Stimulated activated CD4-positive, alpha-beta T cell treated with anti-CD3 and anti-CD28 coated beads, Interleukin-15, amount 100 ng/mL, for 24 hours (primary cell): ENCODE data around the gene CCDC33.

ENCODE experiments used
- DNase-seq: peaks from one replicate; pipeline ENCODE4 v3.0.0-alpha.2; 2020

CCDC33 gene

DNA sequence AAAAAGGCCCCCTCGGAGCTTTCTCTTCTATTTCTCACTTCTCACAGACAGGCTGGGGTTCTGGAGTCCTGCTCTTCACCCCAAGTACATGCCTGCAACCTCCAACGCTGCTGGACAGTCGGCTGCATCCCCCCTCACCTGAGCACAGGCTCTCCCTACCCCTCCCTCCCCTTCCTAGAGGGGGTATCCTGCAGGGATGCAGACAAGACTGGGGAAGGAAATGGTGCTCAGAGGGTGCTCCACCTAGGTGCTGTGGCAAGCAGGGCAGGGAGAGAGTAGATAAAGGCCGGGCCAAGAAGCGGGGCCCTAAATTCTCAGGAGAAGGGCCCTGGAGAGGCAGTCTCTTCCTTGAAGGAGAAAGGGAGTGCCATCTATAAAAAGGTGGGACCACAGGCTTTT is 26.6 kb upstream of the CCDC33 start:
- no peak for DNase-seq

GRCh38 chr15:74209997-74210671 is 26.0 kb upstream of the CCDC33 start:
- DNase-seq, result no peak

DNA sequence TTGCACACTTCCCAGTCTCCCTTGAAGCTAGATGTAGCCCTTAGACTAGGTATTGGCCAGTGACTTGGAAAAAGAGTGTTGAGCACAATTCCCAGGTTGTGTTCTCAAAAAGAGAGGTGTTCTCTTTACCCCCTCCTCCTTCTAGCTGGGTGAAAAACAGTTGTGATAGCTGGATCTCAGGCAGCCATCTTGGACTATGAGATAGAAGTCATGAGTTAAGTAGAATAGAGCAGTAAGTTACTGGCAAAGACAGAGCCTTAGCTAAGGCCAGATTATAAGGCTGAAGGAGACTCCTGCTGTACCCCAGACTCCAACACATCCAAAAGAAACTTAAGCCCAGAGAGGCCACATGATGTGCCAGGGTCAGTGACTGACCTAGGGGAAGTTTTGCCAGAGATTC is 25.4 kb upstream of the CCDC33 start:
- DNase-seq, result no peak

- no peak for DNase-seq
These were observed 24.5 kb upstream of the CCDC33 start for GRCh38 chr15:74211656-74212055.

DNA sequence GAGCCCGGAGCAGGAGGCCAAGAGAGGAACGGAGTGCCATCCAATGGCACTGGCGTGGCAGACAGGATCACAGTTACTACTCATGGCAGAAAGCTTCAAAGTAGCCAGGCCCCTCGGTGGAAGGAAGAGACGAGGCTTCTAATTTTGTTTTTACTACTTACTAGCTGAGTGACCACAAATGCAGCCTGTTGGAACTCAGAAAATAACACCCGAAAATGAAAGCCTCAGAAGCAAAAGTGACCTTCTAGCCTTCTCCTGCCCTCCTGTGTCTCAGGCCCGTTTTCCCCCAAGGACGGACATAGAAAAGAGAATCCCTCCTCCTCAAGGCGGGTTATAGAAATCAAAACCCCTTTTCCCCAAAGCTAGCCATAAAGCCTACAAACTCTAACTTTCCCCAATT is 23.6 kb upstream of the CCDC33 start:
- no peak for DNase-seq

DNA sequence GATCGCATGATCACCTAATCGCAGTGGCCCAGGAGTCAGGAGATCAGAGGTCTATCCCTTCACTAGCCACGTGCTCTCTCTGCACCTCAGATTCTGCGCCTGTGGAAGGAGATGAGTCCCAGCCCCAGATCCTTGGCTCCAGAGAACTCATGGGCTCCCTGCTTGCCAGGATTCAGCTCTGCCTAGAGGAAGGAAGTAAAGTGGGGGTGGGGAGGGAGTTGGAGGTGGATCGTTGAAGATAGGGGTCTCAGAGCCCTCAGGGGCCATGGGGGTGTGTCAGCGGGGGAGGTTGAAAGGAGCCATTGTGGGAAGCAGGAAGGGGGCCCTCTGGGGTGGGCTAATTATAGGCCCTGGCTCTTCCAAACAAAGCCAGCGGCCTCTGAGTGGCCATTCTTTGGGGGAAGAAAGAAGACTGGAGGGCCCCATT is 22.3 kb upstream of the CCDC33 start:
- DNase-seq, result no peak

DNA sequence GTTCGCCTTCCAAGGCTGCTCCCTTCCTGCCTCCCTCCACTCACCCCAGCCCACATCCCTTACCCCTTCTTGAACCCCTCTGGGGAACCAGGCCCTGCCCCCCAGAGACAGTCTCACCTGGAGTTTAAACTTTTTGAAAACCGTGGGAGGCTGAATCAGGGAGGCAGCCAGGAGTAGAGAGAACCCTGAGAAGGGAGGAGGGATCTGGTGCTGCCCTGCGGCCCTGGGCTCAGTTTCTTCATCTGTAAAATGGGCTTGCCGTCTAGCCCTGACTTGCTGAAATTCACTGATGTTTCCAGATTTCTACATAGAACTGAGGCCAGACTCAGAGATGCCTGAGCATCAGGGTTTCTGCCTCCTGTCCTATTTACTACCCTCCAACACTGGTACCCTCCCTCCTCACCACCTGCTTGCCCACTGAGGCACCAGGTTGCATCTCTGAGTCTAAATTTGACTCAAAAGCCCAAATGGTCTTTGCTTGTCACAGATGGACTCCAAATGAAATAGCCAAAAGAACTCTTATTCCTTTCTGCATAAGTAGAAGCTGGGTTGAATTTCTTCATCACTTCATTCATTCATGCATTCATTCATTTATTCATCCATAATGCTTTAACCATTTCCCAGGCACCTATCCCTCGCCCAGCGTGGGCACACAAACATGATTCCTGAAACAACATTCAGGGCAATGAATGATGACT is 21.7 kb upstream of the CCDC33 start:
- no peak for DNase-seq

- DNase-seq, result no peak
These were observed 20.2 kb upstream of the CCDC33 start for GRCh38 chr15:74215958-74216357.

- DNase-seq, result no peak
These were observed 19.2 kb upstream of the CCDC33 start for GRCh38 chr15:74216949-74217348.

GRCh38 chr15:74217907-74218885 is 17.9 kb upstream of the CCDC33 start:
- DNase-seq, result no peak

GRCh38 chr15:74220475-74221248 is 15.5 kb upstream of the CCDC33 start:
- no peak for DNase-seq

GRCh38 chr15:74221399-74222239 is 14.5 kb upstream of the CCDC33 start:
- DNase-seq, result no peak

DNA sequence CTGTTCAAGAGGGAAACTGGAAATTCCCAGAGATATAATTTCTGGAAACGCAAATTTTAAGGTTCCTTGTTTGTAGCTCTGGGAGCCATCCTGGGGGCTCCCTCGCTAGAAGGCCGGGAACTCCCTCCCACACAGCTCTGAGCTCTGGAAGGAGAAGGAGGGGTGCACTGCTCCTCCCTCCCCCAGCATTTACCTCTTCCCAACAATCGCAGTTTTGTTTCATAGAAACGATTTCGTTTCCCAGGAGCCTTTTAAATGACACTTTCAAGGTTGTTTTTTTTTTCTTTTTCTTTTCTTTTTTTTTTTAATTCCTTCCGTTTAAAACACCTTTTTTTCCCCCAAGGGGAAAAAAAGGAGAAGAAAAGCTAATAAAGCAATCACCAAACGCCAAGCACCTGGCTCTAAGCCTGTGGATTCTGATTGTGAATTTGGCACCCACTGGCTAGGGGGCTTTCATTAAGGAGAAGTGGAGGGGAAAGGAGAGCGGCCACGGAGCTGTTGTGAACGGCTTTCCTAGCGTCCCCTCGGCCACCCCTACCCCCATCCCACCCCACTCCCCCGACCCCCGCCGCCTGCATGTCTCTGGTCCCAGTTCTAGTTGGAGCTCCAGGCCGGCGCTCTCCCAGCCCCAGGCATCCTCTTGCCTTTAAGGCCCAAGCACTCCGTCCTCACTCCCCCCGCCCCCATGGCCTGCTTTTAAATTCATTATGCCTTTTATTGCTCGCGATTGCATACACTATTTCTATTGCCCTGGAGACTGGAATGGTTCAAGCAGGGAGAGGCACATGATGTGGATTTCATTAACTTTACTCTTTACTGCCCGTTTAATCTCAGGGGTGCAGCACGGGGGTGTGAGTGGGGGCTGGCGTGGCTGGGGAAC is 13.6 kb upstream of the CCDC33 start:
- DNase-seq, result no peak

- DNase-seq, result no peak
These were observed 10.2 kb upstream of the CCDC33 start for GRCh38 chr15:74225928-74226327.

- DNase-seq, result no peak
These were observed 9.2 kb upstream of the CCDC33 start for GRCh38 chr15:74226761-74227540.

- DNase-seq, result no peak
These were observed 8.0 kb upstream of the CCDC33 start for GRCh38 chr15:74227968-74228722.

- DNase-seq, result no peak
These were observed 7.4 kb upstream of the CCDC33 start for GRCh38 chr15:74228723-74229081.

DNA sequence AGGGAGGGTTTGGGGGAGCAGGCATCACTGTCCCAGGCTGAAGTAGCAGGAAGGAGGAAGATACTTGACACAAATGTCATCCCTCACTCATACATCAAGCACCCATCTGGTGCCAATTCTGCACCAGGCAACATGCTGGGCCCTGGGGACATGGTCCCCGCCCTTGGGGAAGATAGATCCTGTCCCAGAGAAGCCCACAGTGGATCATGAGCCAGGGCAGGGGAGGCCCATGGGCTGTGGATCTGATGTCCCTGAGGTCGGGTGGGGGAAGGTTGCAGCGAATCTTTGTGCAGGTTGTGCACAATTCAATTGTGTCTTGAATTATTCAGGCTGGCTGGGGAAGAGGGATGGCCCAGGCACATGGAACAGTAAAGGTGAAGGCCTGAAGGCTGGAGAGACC is 6.4 kb upstream of the CCDC33 start:
- DNase-seq, result no peak

GRCh38 chr15:74231475-74231874 is 4.7 kb upstream of the CCDC33 start:
- no peak for DNase-seq
